ENCODE results near the gene SUSD3. TPM values are rescaled to one million over a fixed set of nuclear protein-coding genes. Genes with fewer than 3 reads are reported as not detected.
"Not testable (repeated sequence)": the region's sequence is repeated elsewhere in the genome, so short reads cannot be mapped to it uniquely, and the experiment has no call there.

SUSD3 gene
- total RNA-seq, 1 experiment from 2014 or later: 5.0 TPM

- Histone ChIP-seq H3K27me3 (ENCODE audit: control insufficient read depth, insufficient read depth, low read length) (no peaks in the 10 kb centered on the region), H3K27ac (ENCODE audit: low read length) (no peak overlapping the region), H3K4me1 (ENCODE audit: control insufficient read depth, insufficient read depth, low read length) (no peaks in the 10 kb centered on the region), H3K9me3 (ENCODE audit: control insufficient read depth, insufficient read depth, low read depth, low read length) (no peaks in the 10 kb centered on the region), H3K4me3 (ENCODE audit: low read depth in 2 of 2, low read length in 2 of 2) (no peak overlapping the region), H3K36me3 (ENCODE audit: control insufficient read depth, insufficient read depth, low read length) (no peaks in the 10 kb centered on the region)
- POLR2A ChIA-PET: no interaction called here
- intact Hi-C loops (cut with micrococcal nuclease; ENCODE audit: unreplicated experiment): no loop called here
- CTCF ChIA-PET: no interaction called here
- no TSS peak for BruUV-seq (replicated peaks)
- DNase-seq (ENCODE audit: low read depth, low spot score): no peak
- in situ Hi-C loops (cut with HindIII; ENCODE audit: low pct_unique_long_range_greater_than_20kb, low sequenced_read_pairs): no loop called here
- ATAC-seq: no peak
- TF ChIP-seq POLR2AphosphoS5 (IDR thresholded peaks at IDR 0.05; ENCODE audit: low read depth, low read length) (no peak), TCF7L2 (IDR thresholded peaks at IDR 0.05; ENCODE audit: low read depth, low read length) (no peak), REST (IDR thresholded peaks at IDR 0.05; ENCODE audit: insufficient read depth in 1 of 2, low read depth in 2 of 2, low read length in 1 of 2) (no peak)
These were observed 44.5 kb upstream of the SUSD3 start for GRCh38 chr9:93013856-93014582.

- DNase-seq (ENCODE audit: low read depth, low spot score); H3K9me3 ChIP-seq (ENCODE audit: control insufficient read depth, insufficient read depth, low read depth, low read length); H3K36me3 ChIP-seq (ENCODE audit: control insufficient read depth, insufficient read depth, low read length); ATAC-seq; intact Hi-C loops (cut with micrococcal nuclease; ENCODE audit: unreplicated experiment); H3K27me3 ChIP-seq (ENCODE audit: control insufficient read depth, insufficient read depth, low read length); H3K27ac ChIP-seq (ENCODE audit: low read length); CTCF ChIA-PET; POLR2A ChIA-PET; H3K4me1 ChIP-seq (ENCODE audit: control insufficient read depth, insufficient read depth, low read length); H3K4me3 ChIP-seq (ENCODE audit: low read depth in 2 of 2, low read length in 2 of 2); BruUV-seq (replicated peaks); in situ Hi-C loops (cut with HindIII; ENCODE audit: low pct_unique_long_range_greater_than_20kb, low sequenced_read_pairs): not testable (repeated sequence)
These were observed 43.3 kb upstream of the SUSD3 start for GRCh38 chr9:93015190-93015589.

- Histone ChIP-seq H3K9me3 (ENCODE audit: control insufficient read depth, insufficient read depth, low read depth, low read length) (no peaks in the 10 kb centered on the region), H3K27ac (ENCODE audit: low read length) (no peak overlapping the region), H3K4me3 (ENCODE audit: low read depth in 2 of 2, low read length in 2 of 2) (no peak overlapping the region), H3K27me3 (ENCODE audit: control insufficient read depth, insufficient read depth, low read length) (no peaks in the 10 kb centered on the region), H3K4me1 (ENCODE audit: control insufficient read depth, insufficient read depth, low read length) (no peaks in the 10 kb centered on the region), H3K36me3 (ENCODE audit: control insufficient read depth, insufficient read depth, low read length) (no peaks in the 10 kb centered on the region)
- in situ Hi-C loops (cut with HindIII; ENCODE audit: low pct_unique_long_range_greater_than_20kb, low sequenced_read_pairs): no loop called here
- ChIA-PET CTCF (no interaction called here), POLR2A (no interaction called here)
- no TSS peak for BruUV-seq (replicated peaks)
- intact Hi-C loops (cut with micrococcal nuclease; ENCODE audit: unreplicated experiment): no loop called here
- ATAC-seq (no peak), DNase-seq (ENCODE audit: low read depth, low spot score) (no peak)
- TF ChIP-seq REST (IDR thresholded peaks at IDR 0.05; ENCODE audit: insufficient read depth in 1 of 2, low read depth in 2 of 2, low read length in 1 of 2): no peak
- no peak for TF ChIP-seq TCF7L2 (IDR thresholded peaks at IDR 0.05; ENCODE audit: low read depth, low read length)
- TF ChIP-seq SIN3A (IDR thresholded peaks at IDR 0.05; ENCODE audit: borderline replicate concordance, insufficient read depth, low read depth, low read length): no peak
- no peak for TF ChIP-seq POLR2AphosphoS5 (IDR thresholded peaks at IDR 0.05; ENCODE audit: low read depth, low read length)
- TF ChIP-seq CTCF (IDR thresholded peaks at IDR 0.05): no peak
These were observed 40.9 kb upstream of the SUSD3 start for GRCh38 chr9:93017621-93018020.
